Testis (tissue), 3 donors: ENCODE results near the gene UBASH3A. TPM values are rescaled to one million over a fixed set of nuclear protein-coding genes. Genes with fewer than 3 reads are reported as not detected.

ENCODE experiments used
- DNase-seq: peaks from one replicate; pipeline ENCODE4 v3.0.0-alpha.2; 2019
- H3K27ac ChIP-seq, 2 donors: fragments of 200-600 bp; sonication (generic); one replicate each; pipeline ENCODE4 v1.5.1; 2019
- H3K27me3 ChIP-seq: fragments of 200-600 bp; sonication (generic); one replicate; pipeline ENCODE4 v1.5.1; 2019
- H3K36me3 ChIP-seq: fragments of 200-600 bp; sonication (generic); one replicate; pipeline ENCODE4 v1.5.1; 2017; ENCODE audit warnings: low read depth; ENCODE audit errors: missing control alignments
- H3K4me1 ChIP-seq: fragments of 200-600 bp; sonication (generic); one replicate; pipeline ENCODE4 v1.5.1; 2019
- H3K4me3 ChIP-seq, 2 donors: fragments of 200-600 bp; sonication (generic); one replicate each; pipeline ENCODE4 v1.5.1; 2017 to 2019
- H3K9me3 ChIP-seq: fragments of 200-600 bp; sonication (generic); one replicate; pipeline ENCODE4 v1.5.1; 2017
- POLR2A ChIP-seq: fragments of 450-650 bp; IDR thresholded peaks from one replicate; pipeline ENCODE4 v1.6.1; 2017; ENCODE audit warnings: antibody characterized with exemption, mild to moderate bottlenecking, moderate library complexity
- WGBS, 2 donors: methylation state at CpG; one replicate each; pipeline ENCODE4 v1.1.5; 2018; 5-methylcytosine and 5-hydroxymethylcytosine counted together
- intact Hi-C: fragments of 100-400 bp; cut with DNase I; formaldehyde crosslinking; loops from one replicate; pipeline ENCODE4 v1.15.1; 2023; ENCODE audit warnings: low total_unique reads
- polyA plus RNA-seq: library from polyadenylated mRNA; stranded (reverse); fragments of 350-450 nt; fragmentation: Illumina TruSeq; extraction: RNeasy Lipid Tissue Mini Kit (QIAGEN cat#74804); gene quantifications from one replicate; pipeline ENCODE4 v1.2.3, GENCODE V29; 2014; ENCODE audit warnings: low read depth, low replicate concordance; ENCODE audit not compliant: insufficient read depth
- total RNA-seq, 2 donors: library from RNA; depleted of rRNA; stranded (reverse); fragments of >200 nt; gene quantifications; one replicate each; pipeline ENCODE4 v1.2.3, GENCODE V29; 2016
- TF ChIP-seq, protein P1 (sequence below), 3 experiments: fragments of 450-650 bp in 2 of 3; fragments of 200-600 bp in 1 of 3; sonication (generic) in 1 of 3; IDR thresholded peaks; one replicate each; pipeline ENCODE4 v1.5.1; 2016 to 2019; ENCODE audit warnings: antibody characterized with exemption in 3 of 3, mild to moderate bottlenecking in 2 of 3, moderate library complexity in 1 of 3

The UBASH3A gene
- total and polyA plus RNA-seq, 3 donors from 2014 or later = 0.39 to 1.4 (median 0.40) TPM

DNA sequence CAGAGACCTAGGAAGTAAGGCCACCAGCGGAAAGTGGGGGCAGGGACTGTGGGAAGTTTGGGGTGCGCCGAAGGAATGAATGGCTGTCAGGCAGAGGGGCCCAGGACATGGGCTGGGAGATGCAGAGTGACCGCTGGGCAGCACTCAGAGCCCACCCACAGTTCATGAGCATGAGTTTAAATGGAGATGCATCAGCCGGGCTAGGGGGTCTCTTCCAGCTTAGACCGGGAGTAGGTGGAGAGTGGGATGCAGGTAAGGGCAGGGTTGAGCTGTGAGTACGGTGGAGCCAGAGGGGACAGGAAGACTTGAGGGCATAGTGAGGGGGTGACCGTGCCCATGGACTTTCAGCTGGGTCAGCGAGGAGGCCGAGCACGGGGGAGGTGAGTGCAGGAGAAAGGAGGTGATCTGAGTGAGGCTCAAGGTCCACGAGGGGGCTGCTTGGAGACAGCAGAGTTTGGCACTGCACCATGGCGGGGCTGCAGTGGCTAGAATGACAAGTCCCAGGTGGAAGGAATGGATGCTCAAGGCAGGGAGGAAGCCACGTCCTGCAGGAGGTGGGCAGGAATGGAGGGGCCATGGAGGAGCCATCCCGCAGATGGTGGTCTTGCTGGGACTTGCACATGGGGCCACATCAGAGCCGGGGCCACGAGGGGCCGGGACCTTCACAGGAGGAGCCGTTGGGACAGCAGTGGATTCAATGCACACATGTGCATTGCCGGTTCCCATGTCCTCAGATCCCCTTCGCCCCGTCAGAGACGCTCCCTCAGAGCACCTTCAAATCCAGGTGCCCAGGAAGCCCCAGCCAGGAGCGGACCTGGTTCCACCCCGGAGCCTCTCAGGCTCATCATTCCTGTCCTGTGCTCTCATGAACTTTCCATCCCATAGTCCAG is 34.9 kb downstream of the UBASH3A start:
- H3K4me3 ChIP-seq = no peak overlapping the region
- no peak overlapping the region for H3K27ac ChIP-seq
- H3K36me3 ChIP-seq = no peaks in the 10 kb centered on the region
- no peaks in the 10 kb centered on the region for H3K9me3 ChIP-seq
- H3K4me1 ChIP-seq = no peaks in the 10 kb centered on the region
- H3K27me3 ChIP-seq = no peaks in the 10 kb centered on the region
- DNase-seq = no peak
- TF ChIP-seq POLR2A = no peak
- TF ChIP-seq, protein P1, sequence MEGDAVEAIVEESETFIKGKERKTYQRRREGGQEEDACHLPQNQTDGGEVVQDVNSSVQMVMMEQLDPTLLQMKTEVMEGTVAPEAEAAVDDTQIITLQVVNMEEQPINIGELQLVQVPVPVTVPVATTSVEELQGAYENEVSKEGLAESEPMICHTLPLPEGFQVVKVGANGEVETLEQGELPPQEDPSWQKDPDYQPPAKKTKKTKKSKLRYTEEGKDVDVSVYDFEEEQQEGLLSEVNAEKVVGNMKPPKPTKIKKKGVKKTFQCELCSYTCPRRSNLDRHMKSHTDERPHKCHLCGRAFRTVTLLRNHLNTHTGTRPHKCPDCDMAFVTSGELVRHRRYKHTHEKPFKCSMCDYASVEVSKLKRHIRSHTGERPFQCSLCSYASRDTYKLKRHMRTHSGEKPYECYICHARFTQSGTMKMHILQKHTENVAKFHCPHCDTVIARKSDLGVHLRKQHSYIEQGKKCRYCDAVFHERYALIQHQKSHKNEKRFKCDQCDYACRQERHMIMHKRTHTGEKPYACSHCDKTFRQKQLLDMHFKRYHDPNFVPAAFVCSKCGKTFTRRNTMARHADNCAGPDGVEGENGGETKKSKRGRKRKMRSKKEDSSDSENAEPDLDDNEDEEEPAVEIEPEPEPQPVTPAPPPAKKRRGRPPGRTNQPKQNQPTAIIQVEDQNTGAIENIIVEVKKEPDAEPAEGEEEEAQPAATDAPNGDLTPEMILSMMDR (IDR thresholded peaks at IDR 0.05) = no peak
- intact Hi-C loops = no loop called here
- 85 to 86% methylated on average over 25 of the region's 25 CpGs for WGBS, 2 donors

DNA sequence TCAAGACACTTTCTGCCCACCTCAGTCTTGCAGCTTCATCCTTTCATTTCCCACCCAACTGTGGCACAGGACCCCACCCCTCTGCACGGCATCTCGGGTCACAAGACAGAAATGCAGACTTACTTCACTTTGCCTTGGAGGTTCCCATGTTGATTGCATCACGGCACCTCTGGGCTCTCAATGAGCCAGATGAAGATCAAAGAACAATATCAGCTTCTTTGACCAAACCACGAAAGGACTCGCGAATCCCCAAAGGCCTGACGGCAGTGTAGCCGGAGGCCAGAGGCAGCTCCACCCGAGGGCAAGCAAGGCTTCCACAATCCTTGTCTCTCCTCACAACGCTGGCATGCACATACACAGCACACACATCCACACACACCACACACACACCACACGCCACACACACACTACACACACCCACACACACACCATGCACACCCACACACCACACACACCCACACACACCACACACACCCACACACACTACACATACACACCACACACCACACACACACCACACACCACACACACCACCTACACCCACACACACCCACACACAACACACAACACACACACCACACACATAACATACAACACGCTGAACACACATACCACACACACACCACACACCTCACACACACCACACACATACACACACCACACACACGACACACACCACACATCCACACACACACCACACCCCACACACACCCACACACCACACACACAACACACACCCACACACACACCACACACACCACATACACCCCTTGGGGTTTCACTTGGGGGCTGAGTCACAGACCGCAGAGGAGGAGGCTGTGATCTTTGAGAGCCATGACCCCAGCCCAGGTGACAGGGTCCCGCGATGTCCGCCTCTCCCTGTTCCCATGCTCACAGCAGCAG is 35.8 kb downstream of the UBASH3A start:
- 81 to 89% methylated on average over 10 to 17 of the region's 17 CpGs for WGBS, 2 donors
- no peaks in the 10 kb centered on the region for H3K4me1 ChIP-seq
- no peak overlapping the region for H3K4me3 ChIP-seq
- H3K9me3 ChIP-seq = no peaks in the 10 kb centered on the region
- intact Hi-C loops = no loop called here
- no peak for DNase-seq
- H3K27ac ChIP-seq = no peak overlapping the region
- no peaks in the 10 kb centered on the region for H3K36me3 ChIP-seq
- no peak for TF ChIP-seq POLR2A
- TF ChIP-seq, protein P1 (IDR thresholded peaks at IDR 0.05) = no peak
- H3K27me3 ChIP-seq = no peaks in the 10 kb centered on the region

DNA sequence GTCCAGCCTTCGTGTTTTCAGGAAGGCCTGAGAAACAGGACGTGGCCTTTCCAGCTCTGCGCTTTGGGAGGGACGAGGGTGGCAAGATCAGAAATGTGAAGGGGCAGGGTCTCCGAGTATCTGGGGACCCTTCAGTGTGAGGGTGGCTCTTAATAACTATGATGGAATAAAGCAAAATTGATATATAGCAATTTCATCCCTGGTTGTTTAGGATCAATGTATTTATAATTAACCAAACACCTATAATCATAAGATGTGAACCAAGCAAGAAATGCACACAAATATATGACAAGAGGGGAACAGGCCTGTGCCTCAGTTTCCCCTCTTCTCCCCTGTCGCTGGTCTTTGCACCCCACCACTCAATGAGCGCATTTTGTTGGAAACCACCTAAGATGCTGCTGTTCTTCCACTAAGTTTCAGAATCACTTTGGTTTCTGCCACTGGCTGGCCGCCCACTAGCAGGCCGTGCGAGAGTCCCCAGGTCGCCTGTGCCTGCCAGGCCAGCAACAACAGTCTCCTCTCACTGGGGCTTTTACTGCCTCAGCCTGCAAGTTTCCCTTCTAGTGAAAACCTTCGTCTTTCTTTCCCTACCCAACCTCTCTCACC is 36.6 kb downstream of the UBASH3A start:
- intact Hi-C loops = no loop called here
- Histone ChIP-seq H3K4me3 (no peak overlapping the region), H3K4me1 (no peaks in the 10 kb centered on the region), H3K36me3 (no peaks in the 10 kb centered on the region), H3K9me3 (no peaks in the 10 kb centered on the region), H3K27ac (no peak overlapping the region), H3K27me3 (no peaks in the 10 kb centered on the region)
- WGBS, 2 donors = 84 to 86% methylated on average over 12 of the region's 12 CpGs
- DNase-seq = no peak
- TF ChIP-seq POLR2A = no peak
- TF ChIP-seq, protein P1 (IDR thresholded peaks at IDR 0.05) = no peak

DNA sequence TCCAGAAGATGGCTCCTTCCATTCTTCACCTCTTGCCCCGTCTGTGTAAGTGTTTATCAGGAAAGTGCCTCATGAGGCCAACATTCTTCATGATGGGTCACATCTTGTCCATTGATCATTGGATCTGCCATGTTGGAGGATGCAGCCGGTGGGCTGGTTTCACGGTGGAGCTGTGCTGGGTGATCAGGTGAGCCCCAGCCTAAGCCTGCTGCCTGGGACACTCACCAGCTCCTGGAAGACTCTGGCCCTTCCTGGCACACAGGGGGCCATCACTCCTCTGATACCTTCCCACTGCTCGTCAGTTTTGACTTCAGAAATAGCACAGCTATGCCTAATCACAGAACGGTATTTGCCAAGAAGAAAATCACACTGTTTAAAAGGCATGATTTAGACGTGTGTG is 38.3 kb downstream of the UBASH3A start:
- Histone ChIP-seq H3K27ac (no peak overlapping the region), H3K36me3 (no peaks in the 10 kb centered on the region), H3K9me3 (no peaks in the 10 kb centered on the region), H3K4me3 (no peak overlapping the region), H3K27me3 (no peaks in the 10 kb centered on the region), H3K4me1 (no peaks in the 10 kb centered on the region)
- no peak for TF ChIP-seq POLR2A
- TF ChIP-seq, protein P1 (IDR thresholded peaks at IDR 0.05) = no peak
- intact Hi-C loops = no loop called here
- no peak for DNase-seq
- WGBS, 2 donors = 82 to 83% methylated on average over 6 of the region's 6 CpGs
